Erythroblast (primary cell): ENCODE results near the gene FBLN2.

ENCODE experiments used
- GATA1 ChIP-seq: IDR thresholded peaks from 2 replicates; pipeline ENCODE4 v1.6.1; 2011; ENCODE audit warnings: low read depth, mild to moderate bottlenecking, control low read depth, low read length, moderate library complexity
- POLR2A ChIP-seq: IDR thresholded peaks from 2 replicates; pipeline ENCODE4 v1.6.1; 2011; ENCODE audit warnings: mild to moderate bottlenecking, low read length

DNA sequence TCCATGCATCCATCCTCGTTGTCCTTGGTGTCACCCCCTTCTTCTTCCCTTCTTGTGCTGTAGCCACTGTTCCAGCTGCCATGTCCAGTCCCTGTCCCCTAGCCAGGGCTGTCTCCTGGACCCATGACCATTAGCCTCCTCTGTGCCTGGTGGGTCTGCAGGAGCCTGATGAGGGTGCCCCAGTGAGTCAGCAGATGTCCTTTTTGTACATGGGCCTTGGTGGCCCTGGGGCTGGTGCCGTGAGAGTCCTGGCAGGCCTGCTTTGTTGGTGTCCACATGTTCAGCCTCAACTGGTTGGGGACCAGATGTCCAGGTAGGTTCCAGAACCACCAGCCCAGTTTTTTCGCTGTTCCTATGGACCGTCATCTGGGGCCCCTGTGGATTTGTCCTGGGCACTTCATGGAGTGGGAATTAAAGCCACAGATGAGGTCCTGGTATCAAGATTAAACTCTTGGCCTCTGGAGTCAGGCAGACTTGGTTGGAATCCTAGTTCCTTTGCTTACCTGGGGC is 66.1 kb downstream of the FBLN2 start:
- no peak for TF ChIP-seq POLR2A
- TF ChIP-seq GATA1: no peak
